Keratinocyte (primary cell): ENCODE results near the gene A2ML1. TPM values are rescaled to one million over a fixed set of nuclear protein-coding genes. Genes with fewer than 3 reads are reported as not detected.

Source experiments
- DNase-seq: peaks from one replicate; pipeline ENCODE4 v3.0.0-alpha.2; 2011; ENCODE audit warnings: low read depth, missing footprints, low spot score
- FAIRE-seq: peaks from 2 replicates; lab custom pipeline; 2011; peaks lifted over from hg19 to GRCh38; lab: Jason Lieb, UNC
- H2AFZ ChIP-seq: 2 replicates; pipeline ENCODE4 v1.6.0; 2012; ENCODE audit warnings: low read length, control low read depth, inconsistent platforms; ENCODE audit not compliant: control insufficient read depth
- H3K27ac ChIP-seq: 2 replicates; pipeline ENCODE4 v1.5.1; 2011; ENCODE audit warnings: low read length; ENCODE audit not compliant: control insufficient read depth, insufficient read depth
- H3K27me3 ChIP-seq: 3 replicates; pipeline ENCODE4 v1.6.0; 2011; ENCODE audit warnings: low read length; ENCODE audit not compliant: control insufficient read depth, insufficient read depth; ENCODE audit errors: extremely low read depth
- H3K36me3 ChIP-seq, 2 experiments: 2 replicates in 1 of 2; 3 replicates in 1 of 2; pipeline ENCODE4 v1.5.1; 2011; ENCODE audit warnings: low read length in 2 of 2, mild to moderate bottlenecking in 1 of 2; ENCODE audit not compliant: control insufficient read depth in 2 of 2, insufficient read depth in 2 of 2; ENCODE audit errors: extremely low read depth in 1 of 2
- H3K4me1 ChIP-seq: 3 replicates; pipeline ENCODE4 v1.5.1; 2011; ENCODE audit warnings: low read length; ENCODE audit not compliant: control insufficient read depth, insufficient read depth; ENCODE audit errors: extremely low read depth
- H3K4me2 ChIP-seq: 3 replicates; pipeline ENCODE4 v1.6.0; 2011; ENCODE audit warnings: low read depth, low read length; ENCODE audit not compliant: control insufficient read depth, insufficient read depth; ENCODE audit errors: extremely low read depth
- H3K4me3 ChIP-seq, 3 experiments: fragments of 200-600 bp in 1 of 3; sonication (generic) in 1 of 3; 2 replicates in 2 of 3; 3 replicates in 1 of 3; pipeline ENCODE4 v1.5.1; 2011 to 2016; ENCODE audit warnings: low read length in 3 of 3, mild to moderate bottlenecking in 3 of 3, control low read depth in 2 of 3, inconsistent platforms in 1 of 3, low read depth in 1 of 3, mixed read lengths in 1 of 3, mixed run types in 1 of 3, moderate library complexity in 1 of 3; ENCODE audit not compliant: control insufficient read depth in 2 of 3, insufficient read depth in 2 of 3; ENCODE audit errors: extremely low read depth in 1 of 3
- H3K79me2 ChIP-seq: 2 replicates; pipeline ENCODE4 v1.6.0; 2012; ENCODE audit warnings: low read length; ENCODE audit not compliant: control insufficient read depth, insufficient read depth
- H3K9ac ChIP-seq: 3 replicates; pipeline ENCODE4 v1.6.0; 2011; ENCODE audit warnings: low read length; ENCODE audit not compliant: control insufficient read depth, insufficient read depth; ENCODE audit errors: extremely low read depth
- H3K9me1 ChIP-seq: 3 replicates; pipeline ENCODE4 v1.6.0; 2011; ENCODE audit warnings: low read length; ENCODE audit not compliant: control insufficient read depth, insufficient read depth; ENCODE audit errors: extremely low read depth
- H3K9me3 ChIP-seq: 2 replicates; pipeline ENCODE4 v1.5.1; 2012; ENCODE audit warnings: low read depth, low read length; ENCODE audit not compliant: control insufficient read depth
- H4K20me1 ChIP-seq: 3 replicates; pipeline ENCODE4 v1.6.0; 2011; ENCODE audit warnings: low read length; ENCODE audit not compliant: control insufficient read depth, insufficient read depth; ENCODE audit errors: extremely low read depth
- EZH2 ChIP-seq: IDR thresholded peaks from one replicate; pipeline ENCODE4 v1.6.1; 2012; ENCODE audit warnings: inconsistent platforms, mild to moderate bottlenecking, low read length, moderate library complexity
- dilution Hi-C: fragments of 300-500 bp; cut with MboI; formaldehyde crosslinking; loops from one replicate; pipeline ENCODE4 v1.7.0; 2020; ENCODE audit warnings: low sequenced_read_pairs; ENCODE audit not compliant: extremely low pct_ligation_motif_present
- polyA plus RNA-seq, 5 experiments: library from polyadenylated mRNA; depleted of rRNA in 3 of 5; stranded (reverse) in 3 of 5; stranded (forward) in 1 of 5; unstranded in 1 of 5; fragments of >200 nt; gene quantifications; 1 replicate in 1 of 5; 2 replicates in 3 of 5; 3 replicates in 1 of 5; pipeline versions ENCODE4 v1.2.1 to v1.2.3, GENCODE V29; 2011 to 2012; ENCODE audit warnings: missing spikeins in 2 of 5, low read depth in 1 of 5, low replicate concordance in 1 of 5
- TF ChIP-seq, protein P1 (sequence below), 3 experiments: IDR thresholded peaks in 1 of 3; conservative IDR thresholded peaks in 1 of 3; optimal IDR thresholded peaks in 1 of 3; 2 replicates in 2 of 3; 3 replicates in 1 of 3; pipeline versions ENCODE3 to v1.5.1; 2011; ENCODE audit warnings: low read length in 3 of 3, mild to moderate bottlenecking in 3 of 3, moderate library complexity in 2 of 3, control low read depth in 1 of 3, inconsistent platforms in 1 of 3; ENCODE audit not compliant: insufficient read depth in 2 of 3; ENCODE audit errors: extremely low read depth in 1 of 3

The A2ML1 gene
- polyA plus RNA-seq, 1 donor (not counting 4 experiments of a cell fraction or from before 2014, with no cell fraction given), result 81.1 TPM

DNA sequence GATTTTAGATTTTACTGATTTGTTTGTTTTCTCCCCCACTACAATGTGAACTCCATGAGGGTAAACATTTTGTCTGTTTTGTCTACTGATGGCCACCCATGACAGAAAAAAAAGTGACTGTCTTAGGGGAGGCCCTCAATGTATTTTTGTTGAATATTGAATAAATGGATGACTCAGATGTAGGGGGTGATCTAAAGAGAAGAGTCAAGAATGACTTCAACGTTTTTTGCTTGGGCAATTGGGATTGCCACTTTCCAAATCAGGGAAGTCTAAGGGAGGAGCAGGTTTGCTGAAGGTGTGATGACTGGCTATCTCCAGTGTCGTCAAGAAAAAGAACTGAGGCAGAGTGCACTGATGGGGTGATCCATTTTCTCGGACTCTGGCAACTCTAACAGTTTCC, 81.2 kb downstream of the A2ML1 start:
- H3K36me3 ChIP-seq, result no peaks in the 10 kb centered on the region
- DNase-seq (no peak), FAIRE-seq (no peak)
- no peaks in the 10 kb centered on the region for H3K4me1 ChIP-seq
- no peak overlapping the region for H3K4me2 ChIP-seq
- H4K20me1 ChIP-seq, result no peaks in the 10 kb centered on the region
- H3K9ac ChIP-seq, result no peak overlapping the region
- H3K27ac ChIP-seq, result no peak overlapping the region
- H2AFZ ChIP-seq, result no peak overlapping the region
- no peaks in the 10 kb centered on the region for H3K9me1 ChIP-seq
- dilution Hi-C loops, result no loop called here
- no peak overlapping the region for H3K4me3 ChIP-seq
- TF ChIP-seq EZH2, result no peak
- TF ChIP-seq, protein P1, sequence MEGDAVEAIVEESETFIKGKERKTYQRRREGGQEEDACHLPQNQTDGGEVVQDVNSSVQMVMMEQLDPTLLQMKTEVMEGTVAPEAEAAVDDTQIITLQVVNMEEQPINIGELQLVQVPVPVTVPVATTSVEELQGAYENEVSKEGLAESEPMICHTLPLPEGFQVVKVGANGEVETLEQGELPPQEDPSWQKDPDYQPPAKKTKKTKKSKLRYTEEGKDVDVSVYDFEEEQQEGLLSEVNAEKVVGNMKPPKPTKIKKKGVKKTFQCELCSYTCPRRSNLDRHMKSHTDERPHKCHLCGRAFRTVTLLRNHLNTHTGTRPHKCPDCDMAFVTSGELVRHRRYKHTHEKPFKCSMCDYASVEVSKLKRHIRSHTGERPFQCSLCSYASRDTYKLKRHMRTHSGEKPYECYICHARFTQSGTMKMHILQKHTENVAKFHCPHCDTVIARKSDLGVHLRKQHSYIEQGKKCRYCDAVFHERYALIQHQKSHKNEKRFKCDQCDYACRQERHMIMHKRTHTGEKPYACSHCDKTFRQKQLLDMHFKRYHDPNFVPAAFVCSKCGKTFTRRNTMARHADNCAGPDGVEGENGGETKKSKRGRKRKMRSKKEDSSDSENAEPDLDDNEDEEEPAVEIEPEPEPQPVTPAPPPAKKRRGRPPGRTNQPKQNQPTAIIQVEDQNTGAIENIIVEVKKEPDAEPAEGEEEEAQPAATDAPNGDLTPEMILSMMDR (optimal IDR thresholded peaks at IDR 0.05 in 1 of 3, IDR thresholded peaks at IDR 0.05 in 1 of 3, conservative IDR thresholded peaks at IDR 0.05 in 1 of 3; ENCODE audit: extremely low read depth in 1 of 3, insufficient read depth in 2 of 3, low read length in 3 of 3), result no peak
- no peaks in the 10 kb centered on the region for H3K27me3 ChIP-seq
- no peaks in the 10 kb centered on the region for H3K79me2 ChIP-seq
- H3K9me3 ChIP-seq, result no peaks in the 10 kb centered on the region

DNA sequence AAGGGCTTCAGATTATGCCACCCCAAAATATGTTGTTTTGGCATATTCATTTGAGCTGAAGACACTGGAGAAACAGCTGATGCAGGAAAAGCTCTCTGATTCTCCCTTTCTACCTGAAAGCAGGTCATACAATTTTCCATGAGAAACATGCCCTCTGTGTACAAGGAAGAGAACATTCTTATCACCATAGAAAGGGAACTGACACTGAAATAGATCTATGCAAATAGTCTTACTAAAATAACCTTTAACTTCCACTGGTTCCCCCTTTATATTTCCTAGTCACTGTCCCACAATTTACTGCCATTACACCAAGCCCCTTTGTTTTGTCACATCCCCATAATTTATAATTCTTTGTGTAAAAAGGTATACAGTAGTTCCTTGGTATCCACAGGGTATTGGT, 82.2 kb downstream of the A2ML1 start:
- dilution Hi-C loops, result no loop called here
- DNase-seq (no peak), FAIRE-seq (no peak)
- Histone ChIP-seq H3K4me2 (no peak overlapping the region), H3K36me3 (no peaks in the 10 kb centered on the region), H3K9ac (no peak overlapping the region), H3K4me1 (no peaks in the 10 kb centered on the region), H4K20me1 (no peaks in the 10 kb centered on the region), H2AFZ (no peak overlapping the region), H3K4me3 (no peak overlapping the region), H3K27ac (no peak overlapping the region), H3K79me2 (no peaks in the 10 kb centered on the region), H3K27me3 (no peaks in the 10 kb centered on the region), H3K9me3 (no peaks in the 10 kb centered on the region), H3K9me1 (no peaks in the 10 kb centered on the region)
- TF ChIP-seq, protein P1 (optimal IDR thresholded peaks at IDR 0.05 in 1 of 3, IDR thresholded peaks at IDR 0.05 in 1 of 3, conservative IDR thresholded peaks at IDR 0.05 in 1 of 3; ENCODE audit: extremely low read depth in 1 of 3, insufficient read depth in 2 of 3, low read length in 3 of 3), result no peak
- TF ChIP-seq EZH2, result no peak
